ENCODE results near the gene PRR13.

DNA sequence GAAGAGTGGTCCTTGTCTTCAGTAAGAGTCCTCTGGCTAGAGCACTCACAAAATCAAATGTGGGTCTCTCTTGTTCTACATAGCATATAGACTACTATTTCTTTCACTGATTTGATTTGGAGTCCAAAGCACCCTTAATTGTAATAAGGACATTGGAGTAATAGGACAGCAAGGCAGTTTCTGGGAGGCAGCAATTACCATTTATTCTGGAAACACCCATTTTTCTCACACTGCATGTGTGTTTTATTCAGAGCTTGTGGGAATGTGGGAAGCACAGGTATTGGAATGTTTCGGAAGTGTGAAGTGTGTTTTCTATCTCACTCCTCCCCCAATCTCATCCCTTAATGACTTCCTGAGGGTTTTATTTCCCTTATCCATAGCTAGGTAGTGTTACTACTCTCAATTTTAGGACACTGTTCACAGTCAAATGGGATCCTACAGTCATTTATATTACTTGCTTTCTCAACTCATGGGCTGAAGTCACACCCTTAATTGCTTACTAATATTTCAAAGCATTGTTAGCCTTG lies 30.6 kb downstream of the PRR13 start:
- TF ChIP-seq, protein P1, sequence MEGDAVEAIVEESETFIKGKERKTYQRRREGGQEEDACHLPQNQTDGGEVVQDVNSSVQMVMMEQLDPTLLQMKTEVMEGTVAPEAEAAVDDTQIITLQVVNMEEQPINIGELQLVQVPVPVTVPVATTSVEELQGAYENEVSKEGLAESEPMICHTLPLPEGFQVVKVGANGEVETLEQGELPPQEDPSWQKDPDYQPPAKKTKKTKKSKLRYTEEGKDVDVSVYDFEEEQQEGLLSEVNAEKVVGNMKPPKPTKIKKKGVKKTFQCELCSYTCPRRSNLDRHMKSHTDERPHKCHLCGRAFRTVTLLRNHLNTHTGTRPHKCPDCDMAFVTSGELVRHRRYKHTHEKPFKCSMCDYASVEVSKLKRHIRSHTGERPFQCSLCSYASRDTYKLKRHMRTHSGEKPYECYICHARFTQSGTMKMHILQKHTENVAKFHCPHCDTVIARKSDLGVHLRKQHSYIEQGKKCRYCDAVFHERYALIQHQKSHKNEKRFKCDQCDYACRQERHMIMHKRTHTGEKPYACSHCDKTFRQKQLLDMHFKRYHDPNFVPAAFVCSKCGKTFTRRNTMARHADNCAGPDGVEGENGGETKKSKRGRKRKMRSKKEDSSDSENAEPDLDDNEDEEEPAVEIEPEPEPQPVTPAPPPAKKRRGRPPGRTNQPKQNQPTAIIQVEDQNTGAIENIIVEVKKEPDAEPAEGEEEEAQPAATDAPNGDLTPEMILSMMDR (IDR thresholded peaks at IDR 0.05; ENCODE audit: insufficient read depth, low read depth, low read length) = no peak
- TF ChIP-seq EZH2 (IDR thresholded peaks at IDR 0.05; ENCODE audit: insufficient read depth, low read length) = no peak

Measured in astrocyte (in vitro differentiated cells and primary cell).